Activated T-helper 1 cell treated with anti-CD3 and anti-CD28 coated beads, Interleukin-12 subunit alpha, Interleukin-12 subunit beta, Interleukin-2, Interleukin-4 antibody, amounts not matched to agents 30 ng/mL and 10 ng/mL and 1 ng/mL, durations not matched to agents 14 hours and 24 hours and 36 hours (primary cell): Measurements from ENCODE around the gene SEMA3B. TPM values are rescaled to one million over a fixed set of nuclear protein-coding genes. Genes with fewer than 3 reads are reported as not detected.
"Not testable (repeated sequence)": the region's sequence is repeated elsewhere in the genome, so short reads cannot be mapped to it uniquely, and the experiment has no call there.

Experiments used
- DNase-seq: peaks from one replicate; pipeline ENCODE4 v3.0.0; 2021; ENCODE audit warnings: low spot score
- H3K27ac Mint-ChIP-seq: one replicate; pipeline ENCODE4 v1.8.0; 2021; ENCODE audit warnings: mild to moderate bottlenecking, mixed read lengths
- H3K27me3 Mint-ChIP-seq: one replicate; pipeline ENCODE4 v1.8.0; 2022; ENCODE audit warnings: mild to moderate bottlenecking, moderate library complexity, mixed read lengths; ENCODE audit not compliant: insufficient read depth
- H3K36me3 Mint-ChIP-seq: one replicate; pipeline ENCODE4 v1.8.0; 2021; ENCODE audit warnings: low read depth, mixed read lengths
- H3K4me1 Mint-ChIP-seq: one replicate; pipeline ENCODE4 v1.8.0; 2021; ENCODE audit warnings: low read depth, mixed read lengths
- H3K4me3 Mint-ChIP-seq: one replicate; pipeline ENCODE4 v1.8.0; 2021; ENCODE audit warnings: mild to moderate bottlenecking, moderate library complexity, mixed read lengths
- H3K9me3 Mint-ChIP-seq: one replicate; pipeline ENCODE4 v1.8.0; 2021; ENCODE audit warnings: mixed read lengths
- intact Hi-C: fragments of 100-400 bp; cut with micrococcal nuclease; formaldehyde crosslinking; loops from one replicate; pipeline ENCODE4 v1.15.1; 2024
- total RNA-seq: library from RNA; stranded (reverse); gene quantifications from 2 replicates; pipeline ENCODE4 v1.2.3, GENCODE V29; 2022

SEMA3B gene
- total RNA-seq, 1 donor from 2014 or later, result 0.49 TPM

DNA sequence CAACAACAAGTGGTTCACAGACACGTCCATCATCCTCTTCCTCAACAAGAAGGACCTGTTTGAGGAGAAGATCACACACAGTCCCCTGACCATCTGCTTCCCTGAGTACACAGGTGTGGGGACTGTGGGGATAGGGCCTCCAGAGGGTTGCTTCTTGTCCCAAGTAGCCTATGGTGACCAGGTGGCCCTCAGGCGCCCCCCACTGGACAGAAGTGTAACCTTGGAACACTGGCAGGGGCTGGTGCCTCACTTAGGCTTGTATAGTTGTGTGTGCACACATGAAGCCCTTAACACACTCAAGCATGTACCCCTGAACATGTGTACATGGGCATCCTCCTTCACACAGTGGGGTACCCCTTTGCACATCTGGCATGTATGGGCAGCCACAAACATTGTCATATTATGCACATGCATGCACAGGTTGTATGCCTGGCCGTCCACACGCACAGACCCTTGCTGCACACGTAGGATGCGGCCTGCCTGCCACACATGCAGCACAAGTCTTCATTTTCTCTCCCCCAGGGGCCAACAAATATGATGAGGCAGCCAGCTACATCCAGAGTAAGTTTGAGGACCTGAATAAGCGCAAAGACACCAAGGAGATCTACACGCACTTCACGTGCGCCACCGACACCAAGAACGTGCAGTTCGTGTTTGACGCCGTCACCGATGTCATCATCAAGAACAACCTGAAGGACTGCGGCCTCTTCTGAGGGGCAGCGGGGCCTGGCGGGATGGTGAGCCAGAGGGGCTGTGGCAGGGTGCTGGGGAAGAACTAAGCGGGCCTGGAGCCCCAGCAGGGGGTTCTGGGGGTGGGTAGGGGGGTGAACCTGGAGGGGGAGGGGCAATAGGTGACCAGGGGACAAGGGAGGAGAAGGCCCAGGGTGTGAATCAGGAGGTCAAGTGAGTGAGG lies 11.7 kb upstream of the SEMA3B start:
- Mint-ChIP-seq H3K27me3 (peaks cover 1% of the 10 kb centered on the region), H3K9me3 (no peaks in the 10 kb centered on the region), H3K27ac (peak overlapping the region; percentile 40), H3K4me3 (no peak overlapping the region), H3K4me1 (no peaks in the 10 kb centered on the region), H3K36me3 (peaks cover 18% of the 10 kb centered on the region)
- intact Hi-C loops, result no loop called here
- no peak for DNase-seq

- no peaks in the 10 kb centered on the region for H3K9me3 Mint-ChIP-seq
- H3K4me3 Mint-ChIP-seq, result no peak overlapping the region
- H3K36me3 Mint-ChIP-seq, result peaks cover 18% of the 10 kb centered on the region
- intact Hi-C loops, result no loop called here
- no peak for DNase-seq
- H3K27ac Mint-ChIP-seq, result no peak overlapping the region
- peaks cover 1% of the 10 kb centered on the region for H3K27me3 Mint-ChIP-seq
- H3K4me1 Mint-ChIP-seq, result no peaks in the 10 kb centered on the region
Measured at GRCh38 chr3:50258029-50258680, 10.8 kb upstream of the SEMA3B start.

GRCh38 chr3:50258979-50259378 lies 10.0 kb upstream of the SEMA3B start:
- no peak overlapping the region for H3K4me3 Mint-ChIP-seq
- peaks cover 1% of the 10 kb centered on the region for H3K27me3 Mint-ChIP-seq
- no peaks in the 10 kb centered on the region for H3K4me1 Mint-ChIP-seq
- H3K36me3 Mint-ChIP-seq, result peaks cover 14% of the 10 kb centered on the region
- no peak for DNase-seq
- no peaks in the 10 kb centered on the region for H3K9me3 Mint-ChIP-seq
- intact Hi-C loops, result no loop called here
- H3K27ac Mint-ChIP-seq, result no peak overlapping the region

GRCh38 chr3:50259432-50260026 lies 9.4 kb upstream of the SEMA3B start:
- H3K4me3 Mint-ChIP-seq, result peak overlapping the region; percentile 68
- no peaks in the 10 kb centered on the region for H3K9me3 Mint-ChIP-seq
- peaks cover 14% of the 10 kb centered on the region for H3K36me3 Mint-ChIP-seq
- H3K27ac Mint-ChIP-seq, result peak overlapping the region; percentile 68
- no peaks in the 10 kb centered on the region for H3K4me1 Mint-ChIP-seq
- H3K27me3 Mint-ChIP-seq, result peaks cover 1% of the 10 kb centered on the region
- intact Hi-C loops, result loop anchor here (1.0 to 2.0 kb wide), 5 partner anchors 13 to 33 kb away; partner anchors contain the start of gene IFRD2
- DNase-seq, result no peak

DNA sequence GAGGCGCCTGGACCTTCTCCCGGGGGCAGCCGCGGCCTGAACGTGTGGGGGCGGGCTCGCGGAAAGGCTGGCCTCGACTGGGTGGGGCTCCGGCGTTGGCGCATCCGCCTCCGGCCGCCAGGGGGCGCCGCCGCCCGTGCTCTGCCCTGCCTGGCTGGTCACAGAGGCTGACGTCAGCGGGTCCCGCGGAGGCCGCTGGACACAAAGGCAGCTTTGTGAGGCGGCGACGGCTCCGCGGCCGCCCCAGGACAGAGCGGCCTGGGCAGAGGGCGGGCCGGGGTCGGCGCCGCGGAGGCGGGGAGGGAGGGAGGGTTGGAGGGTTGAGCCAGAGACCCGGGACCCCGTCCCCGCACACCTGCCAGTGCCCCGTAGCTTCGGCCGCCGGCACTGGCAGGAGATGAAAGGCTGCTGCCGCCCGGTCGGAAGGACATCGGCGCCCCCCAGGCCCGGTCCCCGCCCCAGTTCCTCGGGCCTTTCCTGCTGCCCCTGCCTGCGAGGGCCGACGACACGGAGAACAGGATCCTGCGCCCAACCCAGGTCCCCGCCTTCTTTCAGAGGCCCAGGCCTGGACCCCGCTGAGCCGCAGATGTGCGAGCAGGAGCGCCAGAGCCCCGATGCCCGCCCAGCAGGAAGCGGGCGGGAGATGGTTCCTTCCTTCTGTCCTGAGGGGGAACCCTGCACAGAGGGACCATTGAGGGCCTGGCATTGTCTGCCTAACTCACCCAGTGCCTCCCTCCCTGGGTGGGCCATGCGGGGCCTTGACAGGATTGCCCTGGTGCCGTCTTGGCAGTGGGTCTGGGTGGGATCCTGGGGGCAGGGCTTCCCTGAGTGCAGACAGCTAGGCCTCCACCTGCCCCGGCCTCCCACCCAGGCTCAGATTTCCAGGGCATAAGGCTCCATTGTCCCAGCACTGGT lies 8.7 kb upstream of the SEMA3B start:
- peaks cover 1% of the 10 kb centered on the region for H3K27me3 Mint-ChIP-seq
- peak; percentile 86 for DNase-seq
- H3K27ac Mint-ChIP-seq, result peak overlapping the region; percentile 68
- H3K9me3 Mint-ChIP-seq, result no peaks in the 10 kb centered on the region
- H3K36me3 Mint-ChIP-seq, result peaks cover 14% of the 10 kb centered on the region
- peak overlapping the region; percentile 68 for H3K4me3 Mint-ChIP-seq
- intact Hi-C loops, result loop anchor here (1.0 to 2.0 kb wide), 5 partner anchors 13 to 33 kb away; partner anchors contain the start of gene IFRD2
- H3K4me1 Mint-ChIP-seq, result no peaks in the 10 kb centered on the region

- peaks cover 3% of the 10 kb centered on the region for H3K27me3 Mint-ChIP-seq
- no peak for DNase-seq
- H3K4me3 Mint-ChIP-seq, result peak overlapping the region; percentile 51
- no peaks in the 10 kb centered on the region for H3K9me3 Mint-ChIP-seq
- H3K4me1 Mint-ChIP-seq, result no peaks in the 10 kb centered on the region
- H3K36me3 Mint-ChIP-seq, result peaks cover 14% of the 10 kb centered on the region
- intact Hi-C loops, result loop anchor here (1.0 to 2.0 kb wide), 5 partner anchors 12 to 34 kb away; partner anchors contain the start of gene IFRD2
- H3K27ac Mint-ChIP-seq, result peak overlapping the region; percentile 48
Measured at GRCh38 chr3:50260942-50261441, 8.0 kb upstream of the SEMA3B start.

DNA sequence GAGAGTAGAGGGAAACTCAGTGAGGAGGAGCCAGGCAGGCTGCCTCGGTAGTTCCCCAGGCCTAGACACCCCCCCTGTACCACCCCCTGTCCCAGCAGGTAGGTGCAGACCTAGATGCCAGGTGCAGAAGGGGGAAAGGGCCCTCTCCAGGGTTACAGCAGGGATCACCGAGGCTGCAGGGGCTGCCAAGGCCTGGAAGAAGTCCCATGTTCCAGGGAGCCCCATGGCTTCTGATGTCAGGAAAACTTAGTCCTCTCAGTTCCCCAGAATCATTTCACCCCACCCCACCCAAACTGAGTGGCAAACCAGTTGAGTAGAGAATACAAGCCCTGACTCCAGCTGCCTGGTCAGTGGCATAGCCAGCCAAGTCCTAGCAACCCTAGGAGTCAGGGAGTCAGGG lies 7.4 kb upstream of the SEMA3B start:
- Mint-ChIP-seq H3K27me3 (peaks cover 5% of the 10 kb centered on the region), H3K9me3 (no peaks in the 10 kb centered on the region), H3K4me3 (peak overlapping the region; percentile 33), H3K4me1 (no peaks in the 10 kb centered on the region), H3K36me3 (peaks cover 12% of the 10 kb centered on the region), H3K27ac (peak overlapping the region; percentile 48)
- intact Hi-C loops, result loop anchor here (2.0 kb wide), 1 partner anchor 31 kb away; the partner anchor contains the start of gene IFRD2
- DNase-seq, result no peak

DNA sequence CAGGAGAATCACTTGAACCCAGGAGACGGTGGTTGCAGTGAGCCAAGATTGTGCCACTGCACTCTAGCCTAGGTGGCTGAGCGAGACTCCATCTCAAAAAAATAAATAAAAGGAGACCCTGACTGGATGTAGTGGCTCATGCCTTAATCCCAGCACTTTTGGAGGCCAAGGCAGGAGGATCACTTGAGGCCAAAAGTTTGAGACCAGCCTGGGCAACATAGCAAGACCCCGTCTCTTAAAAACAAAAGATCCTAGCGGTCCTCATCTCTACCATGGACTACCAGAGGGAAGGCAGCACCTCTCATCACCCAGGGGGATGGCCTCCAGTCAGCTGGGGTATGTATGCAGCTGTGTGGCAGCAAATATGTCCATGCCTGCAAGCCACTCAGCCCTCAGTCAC lies 6.7 kb upstream of the SEMA3B start:
- H3K27ac Mint-ChIP-seq, intact Hi-C loops, DNase-seq, H3K27me3 Mint-ChIP-seq, H3K4me3 Mint-ChIP-seq, H3K4me1 Mint-ChIP-seq, H3K9me3 Mint-ChIP-seq, H3K36me3 Mint-ChIP-seq: not testable (repeated sequence)

GRCh38 chr3:50262778-50263177 lies 6.2 kb upstream of the SEMA3B start:
- H3K36me3 Mint-ChIP-seq, result no peaks in the 10 kb centered on the region
- no peak overlapping the region for H3K4me3 Mint-ChIP-seq
- DNase-seq, result no peak
- H3K4me1 Mint-ChIP-seq, result no peaks in the 10 kb centered on the region
- no peaks in the 10 kb centered on the region for H3K9me3 Mint-ChIP-seq
- H3K27ac Mint-ChIP-seq, result no peak overlapping the region
- H3K27me3 Mint-ChIP-seq, result peaks cover 8% of the 10 kb centered on the region
- intact Hi-C loops, result no loop called here

GRCh38 chr3:50263478-50264382 lies 5.2 kb upstream of the SEMA3B start:
- intact Hi-C loops, result no loop called here
- Mint-ChIP-seq H3K4me3 (no peak overlapping the region), H3K36me3 (no peaks in the 10 kb centered on the region), H3K9me3 (no peaks in the 10 kb centered on the region), H3K27me3 (peaks cover 16% of the 10 kb centered on the region), H3K27ac (no peak overlapping the region), H3K4me1 (no peaks in the 10 kb centered on the region)
- DNase-seq, result no peak

DNA sequence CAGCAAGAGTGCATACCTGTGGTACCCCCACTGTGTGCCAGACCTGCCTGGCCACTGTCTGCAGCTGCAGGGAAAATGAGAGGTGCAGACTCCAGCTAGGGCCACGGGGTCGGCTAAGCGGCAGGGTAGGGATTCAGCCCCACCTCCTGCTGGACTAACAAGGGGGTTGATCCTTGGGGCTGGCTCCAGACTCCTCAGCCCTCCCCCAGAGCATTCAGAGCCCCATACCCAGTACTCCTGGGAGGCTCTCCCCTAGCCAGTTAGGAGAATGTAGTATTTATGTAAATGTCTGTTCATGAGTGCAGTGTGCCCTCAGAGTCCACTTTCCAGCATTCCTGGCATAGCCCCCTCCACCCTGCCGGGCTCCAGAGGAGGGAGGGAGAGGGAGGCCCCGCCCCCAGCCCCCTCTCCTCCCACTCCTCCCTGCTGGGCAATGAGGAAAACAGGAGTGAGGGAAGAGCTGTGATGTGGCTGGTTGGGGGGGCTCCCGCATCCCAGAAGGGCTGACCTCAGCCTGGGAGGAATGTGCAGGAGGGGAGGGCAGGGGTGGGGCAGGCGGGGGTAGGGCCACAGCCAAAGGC lies 4.5 kb upstream of the SEMA3B start:
- no peaks in the 10 kb centered on the region for H3K36me3 Mint-ChIP-seq
- intact Hi-C loops, result no loop called here
- H3K27ac Mint-ChIP-seq, result no peak overlapping the region
- H3K4me1 Mint-ChIP-seq, result no peaks in the 10 kb centered on the region
- peaks cover 16% of the 10 kb centered on the region for H3K27me3 Mint-ChIP-seq
- H3K9me3 Mint-ChIP-seq, result no peaks in the 10 kb centered on the region
- no peak overlapping the region for H3K4me3 Mint-ChIP-seq
- no peak for DNase-seq
